Activated CD8-positive, alpha-beta memory T cell treated with anti-CD3 and anti-CD28 coated beads, Interleukin-2, amount 10 ng/mL, durations not matched to agents 7 days and 5 days (primary cell): Measurements from ENCODE around the gene MRPS27. TPM values are rescaled to one million over a fixed set of nuclear protein-coding genes. Genes with fewer than 3 reads are reported as not detected.

Source experiments
- ATAC-seq: fragments of 150-1000 bp; cut with Tn5 transposase; one replicate; pipeline ENCODE4 v1.10.0; 2021; ENCODE audit warnings: moderate library complexity
- CTCF ChIA-PET: fragments of 350-600 bp; sonication (Branson Sonifier 250); formaldehyde crosslinking; loops from one replicate; lab custom pipeline; 2021; ENCODE audit warnings: antibody characterized with exemption; lab: Charles Lee
- DNase-seq: peaks from one replicate; pipeline ENCODE4 v3.0.0-alpha.2; 2020
- H3K27ac Mint-ChIP-seq: one replicate; pipeline ENCODE4 v1.8.0; 2021; ENCODE audit warnings: mild to moderate bottlenecking, mixed read lengths
- H3K27me3 Mint-ChIP-seq: one replicate; pipeline ENCODE4 v1.8.0; 2021; ENCODE audit warnings: mixed read lengths
- H3K36me3 Mint-ChIP-seq: one replicate; pipeline ENCODE4 v1.8.0; 2021; ENCODE audit warnings: mild to moderate bottlenecking, mixed read lengths
- H3K4me1 Mint-ChIP-seq: one replicate; pipeline ENCODE4 v1.8.0; 2021; ENCODE audit warnings: mixed read lengths
- H3K4me3 Mint-ChIP-seq: one replicate; pipeline ENCODE4 v1.8.0; 2021; ENCODE audit warnings: mild to moderate bottlenecking, moderate library complexity, mixed read lengths
- H3K9me3 Mint-ChIP-seq: one replicate; pipeline ENCODE4 v1.8.0; 2022; ENCODE audit warnings: low read depth, mixed read lengths
- total RNA-seq, 2 experiments: library from RNA; stranded (reverse); gene quantifications; one replicate each; pipeline ENCODE4 v1.2.3, GENCODE V29; 2021

Gene MRPS27
- total RNA-seq, 2 experiments from 2014 or later, result 45.5 to 52.6 TPM

DNA sequence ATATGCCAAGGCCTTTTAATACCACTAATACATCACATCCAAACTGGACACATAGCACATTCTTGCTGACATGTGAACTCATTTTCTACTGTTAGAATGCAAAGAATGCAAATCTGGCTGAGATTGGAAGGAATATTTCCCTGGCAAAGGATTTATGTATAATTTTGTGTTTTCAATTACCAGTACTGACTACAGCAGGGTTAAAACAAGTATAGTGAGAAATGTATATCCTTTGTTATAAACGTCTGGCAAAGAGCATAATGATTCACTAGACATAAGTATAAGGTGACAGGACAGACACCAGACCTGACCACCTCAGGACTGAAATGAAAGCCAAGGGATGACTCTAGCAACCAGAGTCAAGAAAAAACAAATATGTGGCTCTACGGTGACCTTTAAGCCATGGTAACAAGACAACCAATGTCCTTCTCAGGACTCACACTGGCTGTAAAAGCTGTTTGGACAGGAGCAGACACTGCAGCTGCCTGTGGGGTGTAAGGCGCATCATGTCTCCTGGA is 95.0 kb downstream of the MRPS27 start:
- ATAC-seq (no peak), DNase-seq (no peak)
- Mint-ChIP-seq H3K36me3 (peaks cover 65% of the 10 kb centered on the region), H3K4me1 (no peaks in the 10 kb centered on the region), H3K4me3 (no peak overlapping the region), H3K27me3 (no peaks in the 10 kb centered on the region), H3K27ac (no peak overlapping the region), H3K9me3 (no peaks in the 10 kb centered on the region)
- CTCF ChIA-PET, result no interaction called here

DNA sequence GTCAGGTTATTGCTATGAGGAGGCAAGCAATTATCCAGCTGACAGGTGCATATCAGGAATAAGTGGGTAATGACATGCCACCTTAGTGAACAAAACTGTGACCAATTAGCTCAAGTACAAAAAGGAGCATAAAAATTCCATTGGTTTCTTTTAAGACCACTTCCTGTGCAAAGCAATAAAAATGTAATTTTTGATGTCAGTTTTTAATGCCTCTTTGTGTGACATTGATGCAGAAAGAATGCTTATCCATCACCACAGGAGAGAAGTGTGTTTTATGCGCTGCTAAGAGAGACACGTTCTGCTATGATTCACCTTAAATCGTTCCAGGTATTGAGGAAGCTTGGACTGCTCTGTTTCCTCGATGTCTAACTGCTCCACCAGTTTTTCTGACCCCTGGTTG is 96.7 kb downstream of the MRPS27 start:
- H3K27ac Mint-ChIP-seq, result no peak overlapping the region
- H3K27me3 Mint-ChIP-seq, result no peaks in the 10 kb centered on the region
- H3K36me3 Mint-ChIP-seq, result peaks cover 69% of the 10 kb centered on the region
- DNase-seq (no peak), ATAC-seq (no peak)
- H3K9me3 Mint-ChIP-seq, result no peaks in the 10 kb centered on the region
- CTCF ChIA-PET, result no interaction called here
- no peak overlapping the region for H3K4me3 Mint-ChIP-seq
- no peaks in the 10 kb centered on the region for H3K4me1 Mint-ChIP-seq

DNA sequence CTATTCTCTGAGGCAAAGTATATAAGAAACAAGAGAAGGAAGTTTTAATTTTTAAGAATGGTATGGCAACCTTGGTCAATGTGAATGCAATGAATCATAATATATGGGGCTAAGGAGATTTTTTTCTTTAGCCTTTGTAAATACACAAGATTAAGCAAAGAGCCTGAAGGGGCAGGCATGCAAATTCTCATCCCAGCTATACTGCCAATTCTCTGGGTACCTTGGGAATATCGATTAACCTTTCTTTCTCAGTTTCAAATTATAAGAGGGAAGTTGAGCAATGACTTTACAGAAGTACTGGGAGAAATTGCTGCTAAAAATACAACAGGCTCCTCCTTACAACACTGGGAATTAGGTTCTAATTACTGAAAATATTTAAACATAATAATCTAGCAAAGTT is 97.5 kb downstream of the MRPS27 start:
- Mint-ChIP-seq H3K27ac (no peak overlapping the region), H3K9me3 (no peaks in the 10 kb centered on the region), H3K36me3 (peaks cover 73% of the 10 kb centered on the region), H3K27me3 (no peaks in the 10 kb centered on the region), H3K4me1 (no peaks in the 10 kb centered on the region), H3K4me3 (no peak overlapping the region)
- ATAC-seq (no peak), DNase-seq (no peak)
- CTCF ChIA-PET, result no interaction called here

DNA sequence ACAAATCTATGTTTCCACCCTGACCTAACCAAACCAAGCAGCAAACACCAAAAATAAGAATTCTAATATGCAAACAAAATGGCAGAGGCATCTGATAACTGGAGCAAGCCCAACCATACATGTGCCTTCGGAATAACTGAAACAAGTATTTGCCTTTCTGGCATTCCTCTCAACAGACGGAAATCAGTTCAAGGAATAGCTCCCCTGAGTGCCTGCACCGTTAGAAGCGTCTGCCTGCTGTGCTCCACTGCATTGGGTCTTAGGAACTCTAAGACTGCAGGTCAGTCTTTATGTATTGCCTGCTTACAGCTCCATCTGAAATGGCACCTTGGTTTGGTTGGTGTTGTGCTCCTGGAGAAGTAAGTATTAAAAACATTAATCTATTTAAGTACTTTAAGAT is 98.5 kb downstream of the MRPS27 start:
- no peaks in the 10 kb centered on the region for H3K27me3 Mint-ChIP-seq
- no peak for ATAC-seq
- H3K36me3 Mint-ChIP-seq, result peaks cover 73% of the 10 kb centered on the region
- no peak for DNase-seq
- CTCF ChIA-PET, result no interaction called here
- H3K4me1 Mint-ChIP-seq, result no peaks in the 10 kb centered on the region
- no peak overlapping the region for H3K4me3 Mint-ChIP-seq
- H3K9me3 Mint-ChIP-seq, result no peaks in the 10 kb centered on the region
- H3K27ac Mint-ChIP-seq, result no peak overlapping the region

DNA sequence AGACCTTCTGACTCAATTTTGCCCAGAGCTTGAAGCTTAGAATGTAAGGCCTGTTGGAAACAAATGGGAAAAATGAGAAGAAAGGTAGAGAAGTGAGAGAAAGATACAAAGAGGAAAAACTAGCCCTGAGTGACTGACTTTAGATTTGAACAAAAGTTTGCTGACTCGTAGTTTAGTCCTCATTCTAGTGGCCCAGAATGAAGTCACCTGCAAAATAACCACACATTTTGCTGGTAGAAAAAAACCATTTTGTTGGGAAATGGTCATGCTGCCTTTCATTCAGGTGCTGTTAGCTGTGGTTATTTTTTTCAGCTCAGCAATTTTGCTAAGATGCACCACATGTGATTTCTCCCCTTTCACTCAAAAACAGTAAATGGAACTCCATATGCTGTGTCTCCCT is 98.9 kb downstream of the MRPS27 start:
- no peak for ATAC-seq
- CTCF ChIA-PET, result no interaction called here
- H3K27me3 Mint-ChIP-seq, result no peaks in the 10 kb centered on the region

DNA sequence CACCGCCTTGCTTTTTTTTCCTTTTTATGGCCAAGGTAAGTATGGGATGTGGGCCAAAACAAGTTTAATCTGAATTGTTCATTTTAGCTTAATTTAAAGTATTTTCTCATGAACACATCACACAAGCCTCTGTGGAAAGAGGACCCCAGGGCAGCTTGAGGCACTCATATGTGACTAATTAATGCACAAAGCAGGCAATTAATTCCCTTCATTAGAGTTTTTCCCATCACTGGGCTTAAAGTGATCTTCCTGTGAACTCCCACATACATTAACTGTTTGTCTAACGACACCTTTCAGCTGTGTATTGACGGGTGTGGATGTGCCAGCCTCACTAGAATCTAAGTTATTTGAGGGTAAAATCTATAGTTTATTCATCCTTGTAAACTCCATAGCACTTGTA is 103.3 kb downstream of the MRPS27 start:
- Mint-ChIP-seq H3K4me3 (no peak overlapping the region), H3K9me3 (no peaks in the 10 kb centered on the region), H3K27me3 (no peaks in the 10 kb centered on the region), H3K27ac (no peak overlapping the region), H3K4me1 (no peaks in the 10 kb centered on the region), H3K36me3 (peaks cover 45% of the 10 kb centered on the region)
- DNase-seq (no peak), ATAC-seq (no peak)
- CTCF ChIA-PET, result interaction anchor here (0.8 kb wide), 1 partner anchor 29 kb away, joined by 3 read pairs; no protein-coding TSS in a partner anchor

More for the DNA sequence above, 98.9 kb downstream of the MRPS27 start:
- Mint-ChIP-seq H3K27ac (no peak overlapping the region), H3K36me3 (peaks cover 71% of the 10 kb centered on the region), H3K4me1 (no peaks in the 10 kb centered on the region), H3K4me3 (no peak overlapping the region), H3K9me3 (no peaks in the 10 kb centered on the region)
- no peak for DNase-seq

DNA sequence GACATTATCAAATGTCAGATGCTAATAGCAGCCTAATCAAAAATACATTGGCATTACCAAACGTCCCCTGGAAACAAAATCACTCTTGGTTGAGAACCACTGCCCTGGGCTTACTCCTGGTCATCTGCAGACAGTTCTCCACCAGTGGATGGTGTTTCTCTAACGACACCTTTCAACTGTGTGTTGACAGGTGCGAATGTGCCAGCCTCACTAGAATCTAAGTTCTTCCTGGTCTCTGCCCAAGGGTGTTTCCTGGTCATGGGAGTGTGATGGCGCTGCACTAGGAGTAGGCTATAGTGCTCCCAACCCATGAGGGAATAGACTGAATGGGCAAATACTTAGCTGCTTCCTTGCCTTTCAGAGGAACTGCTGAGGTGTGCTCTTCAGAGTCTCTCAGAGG is 105.9 kb downstream of the MRPS27 start:
- CTCF ChIA-PET, result no interaction called here
- Mint-ChIP-seq H3K36me3 (peaks cover 25% of the 10 kb centered on the region), H3K27me3 (no peaks in the 10 kb centered on the region), H3K4me1 (no peaks in the 10 kb centered on the region), H3K9me3 (no peaks in the 10 kb centered on the region), H3K4me3 (no peak overlapping the region), H3K27ac (no peak overlapping the region)
- no peak for DNase-seq
- no peak for ATAC-seq

DNA sequence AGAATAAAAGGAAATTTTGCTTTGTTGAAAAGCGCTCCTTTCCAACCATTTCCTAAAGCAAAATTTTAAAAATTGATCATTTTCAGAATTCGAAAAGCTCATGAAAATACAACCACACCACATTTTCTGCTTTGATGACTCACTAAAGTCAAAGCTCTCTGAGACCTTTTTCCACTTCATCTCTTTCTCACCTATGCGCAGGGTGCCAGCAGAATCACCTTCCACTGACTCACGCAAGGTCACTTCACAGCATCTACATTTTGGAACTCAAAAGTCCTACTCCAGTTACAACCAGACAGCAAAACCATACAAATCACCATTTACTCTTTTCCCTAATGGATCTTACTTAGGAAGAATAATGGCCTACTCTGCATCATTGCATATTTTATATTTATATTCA is 106.6 kb downstream of the MRPS27 start:
- DNase-seq (no peak), ATAC-seq (no peak)
- Mint-ChIP-seq H3K27me3 (peaks cover 4% of the 10 kb centered on the region), H3K4me1 (no peaks in the 10 kb centered on the region), H3K27ac (no peak overlapping the region), H3K36me3 (peaks cover 19% of the 10 kb centered on the region), H3K4me3 (no peak overlapping the region), H3K9me3 (no peaks in the 10 kb centered on the region)
- CTCF ChIA-PET, result interaction anchor here (1.0 kb wide), 1 partner anchor 22 kb away, joined by 3 read pairs; no protein-coding TSS in a partner anchor

DNA sequence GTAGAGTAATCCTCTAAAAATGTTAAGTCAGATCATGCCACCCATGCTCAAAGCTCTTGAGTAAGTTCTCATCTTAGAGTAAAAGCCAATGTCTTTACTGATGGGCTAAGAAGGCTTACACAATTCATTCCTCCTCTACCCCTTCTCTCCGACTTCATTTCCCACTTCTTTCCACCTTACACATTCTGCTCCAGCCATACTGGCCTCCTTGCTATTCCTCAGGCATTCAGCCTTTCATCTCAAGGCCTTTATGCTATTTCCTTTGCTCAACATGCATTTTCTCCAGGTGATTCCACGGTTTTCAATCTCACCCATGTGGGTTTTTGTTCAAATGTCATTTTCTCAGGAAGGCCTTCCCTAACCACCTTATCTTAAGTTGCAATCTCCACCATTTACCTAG is 107.9 kb downstream of the MRPS27 start:
- CTCF ChIA-PET, result no interaction called here
- no peak overlapping the region for H3K27ac Mint-ChIP-seq
- peaks cover 7% of the 10 kb centered on the region for H3K36me3 Mint-ChIP-seq
- no peaks in the 10 kb centered on the region for H3K4me1 Mint-ChIP-seq
- DNase-seq (no peak), ATAC-seq (no peak)
- no peaks in the 10 kb centered on the region for H3K9me3 Mint-ChIP-seq
- H3K27me3 Mint-ChIP-seq, result peaks cover 12% of the 10 kb centered on the region
- H3K4me3 Mint-ChIP-seq, result no peak overlapping the region

DNA sequence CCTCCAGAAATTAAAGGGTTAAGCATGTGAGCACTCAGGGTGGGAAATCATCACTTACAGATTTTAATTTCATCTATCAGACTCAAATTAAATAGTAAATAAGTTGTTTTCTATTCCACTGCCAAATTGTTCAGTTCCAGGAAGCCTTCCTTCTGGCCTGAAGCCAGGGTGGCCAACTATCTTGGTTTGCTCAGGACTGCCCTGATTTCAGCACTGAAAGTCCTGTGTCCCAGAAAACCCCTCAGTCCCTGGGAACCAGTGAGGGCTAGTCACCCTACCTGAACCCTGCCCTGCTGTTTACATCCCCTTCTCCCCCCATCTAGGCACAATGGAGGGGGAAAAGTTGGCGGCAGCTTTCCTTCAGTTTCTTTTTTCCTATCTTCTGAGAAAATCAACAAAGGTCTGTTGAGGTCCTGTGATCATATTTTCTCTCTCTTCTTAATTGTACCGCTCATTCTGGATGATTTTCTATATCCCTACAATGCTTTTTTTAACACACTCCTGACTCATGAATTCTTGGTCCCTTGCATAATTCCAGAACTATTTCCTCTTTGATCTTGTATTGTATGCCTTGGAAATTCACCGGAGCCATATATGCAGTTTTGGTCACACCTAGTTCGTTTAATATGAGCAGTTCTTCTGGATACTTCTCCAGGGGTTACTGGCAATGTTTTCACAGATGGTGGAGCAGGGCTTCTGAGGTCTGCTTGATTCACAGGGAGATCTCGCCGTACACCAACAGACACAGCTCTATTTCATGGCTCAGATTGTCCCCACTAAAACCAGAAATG is 109.0 kb downstream of the MRPS27 start:
- ATAC-seq, result no peak
- no peak overlapping the region for H3K27ac Mint-ChIP-seq
- no peaks in the 10 kb centered on the region for H3K4me1 Mint-ChIP-seq
- H3K27me3 Mint-ChIP-seq, result peaks cover 18% of the 10 kb centered on the region
- CTCF ChIA-PET, result no interaction called here
- H3K4me3 Mint-ChIP-seq, result no peak overlapping the region
- no peaks in the 10 kb centered on the region for H3K9me3 Mint-ChIP-seq
- no peak for DNase-seq
- peaks cover 4% of the 10 kb centered on the region for H3K36me3 Mint-ChIP-seq

DNA sequence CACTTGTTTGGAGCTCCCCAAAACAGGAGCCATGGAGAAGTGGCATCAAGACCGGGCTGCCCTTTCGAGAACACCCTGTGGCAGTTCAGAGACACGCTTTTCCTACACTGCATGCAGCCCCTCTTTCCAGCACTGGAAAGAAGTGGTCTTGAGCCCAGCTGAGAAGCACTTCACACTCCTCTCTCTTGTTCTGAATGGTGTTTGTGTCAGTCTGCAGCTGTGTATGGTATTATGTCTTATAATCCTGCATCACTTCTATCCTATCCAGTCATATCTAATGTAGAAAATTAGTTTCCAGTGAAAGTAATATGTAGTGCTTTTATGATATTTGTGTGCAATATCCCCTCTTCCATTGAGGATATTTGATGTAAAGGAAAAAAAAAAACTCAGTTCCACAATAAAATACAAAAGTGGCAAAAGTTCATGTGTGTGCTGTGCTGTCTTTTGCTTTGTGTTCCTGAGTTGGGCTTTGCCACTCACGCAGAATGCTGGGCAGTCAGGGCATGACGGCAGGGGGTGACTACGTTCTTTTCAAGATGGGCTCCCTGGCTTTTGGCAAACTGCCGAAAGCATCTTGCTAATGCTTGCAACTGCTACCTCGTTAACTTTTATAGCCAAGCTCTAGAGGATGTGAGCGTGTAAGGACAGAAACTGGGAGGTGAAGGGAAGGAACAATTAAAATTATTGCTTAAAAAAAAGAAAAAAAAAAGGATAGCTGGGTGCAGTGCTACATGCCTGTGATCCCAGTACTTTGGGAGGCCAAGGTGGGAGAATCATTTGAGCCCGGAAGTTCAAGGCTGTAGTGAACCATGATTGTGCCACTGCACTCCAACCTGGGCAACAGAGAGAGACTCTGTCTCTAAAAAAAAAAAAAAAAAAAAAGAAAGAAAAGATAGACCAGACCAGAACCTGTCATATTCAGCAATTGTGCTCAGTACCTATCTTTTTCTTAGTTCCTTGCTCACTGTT is 110.6 kb downstream of the MRPS27 start:
- DNase-seq (no peak), ATAC-seq (no peak)
- Mint-ChIP-seq H3K4me3 (no peak overlapping the region), H3K27ac (no peak overlapping the region), H3K36me3 (peaks cover 9% of the 10 kb centered on the region), H3K9me3 (no peaks in the 10 kb centered on the region), H3K27me3 (peaks cover 32% of the 10 kb centered on the region), H3K4me1 (no peaks in the 10 kb centered on the region)
- CTCF ChIA-PET, result no interaction called here

DNA sequence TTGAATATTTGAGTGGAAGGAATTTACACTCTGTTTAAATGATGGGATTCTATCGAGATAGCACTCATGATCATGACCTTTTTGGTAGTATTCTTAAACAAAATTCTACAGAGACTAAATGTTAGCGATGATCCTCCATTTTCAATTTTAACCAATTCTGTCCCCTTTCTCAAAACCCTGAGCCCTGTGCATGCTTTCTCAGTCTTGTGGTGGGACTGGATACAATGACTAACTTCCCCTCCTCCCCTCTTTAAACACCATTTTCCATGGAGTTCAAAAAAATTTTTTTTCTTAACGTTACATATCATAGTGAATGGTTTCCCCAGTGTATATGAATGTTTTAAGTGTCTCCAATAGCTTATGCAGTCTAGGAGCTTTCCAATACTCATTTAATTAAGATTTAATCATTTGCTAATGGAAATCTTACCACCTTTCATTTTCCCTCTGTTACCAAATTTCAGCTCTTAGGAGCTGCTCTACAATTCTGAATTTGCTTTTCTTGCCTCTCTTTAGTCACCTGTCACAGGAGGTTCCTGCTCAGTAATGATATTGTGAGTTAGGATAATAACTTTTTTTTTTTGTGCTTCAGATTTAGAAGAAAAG is 111.6 kb downstream of the MRPS27 start:
- Mint-ChIP-seq H3K27ac (no peak overlapping the region), H3K4me1 (no peaks in the 10 kb centered on the region), H3K27me3 (peaks cover 42% of the 10 kb centered on the region), H3K9me3 (no peaks in the 10 kb centered on the region), H3K4me3 (no peak overlapping the region), H3K36me3 (peaks cover 8% of the 10 kb centered on the region)
- ATAC-seq, result no peak
- CTCF ChIA-PET, result no interaction called here
- no peak for DNase-seq

DNA sequence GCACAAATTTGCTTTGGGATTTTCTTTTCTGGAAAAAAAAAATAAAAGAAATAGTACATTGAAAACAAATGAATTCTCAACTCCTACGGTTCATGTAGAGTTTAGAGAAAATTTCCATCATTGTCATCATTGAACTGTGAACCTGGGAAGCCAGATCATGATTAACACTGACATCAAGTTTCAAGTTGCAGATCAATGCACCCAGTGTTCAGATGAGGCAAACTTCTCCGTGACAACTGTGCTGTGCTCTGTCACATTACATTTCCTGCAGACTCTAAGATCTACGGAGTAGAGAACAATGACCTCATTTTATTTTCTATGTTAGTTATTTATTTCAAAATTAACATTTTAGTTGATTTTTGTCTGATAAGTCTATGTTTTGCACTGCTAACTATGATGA is 113.0 kb downstream of the MRPS27 start:
- Mint-ChIP-seq H3K4me3 (no peak overlapping the region), H3K36me3 (peaks cover 7% of the 10 kb centered on the region), H3K27ac (no peak overlapping the region), H3K27me3 (peaks cover 55% of the 10 kb centered on the region), H3K4me1 (no peaks in the 10 kb centered on the region), H3K9me3 (no peaks in the 10 kb centered on the region)
- CTCF ChIA-PET, result no interaction called here
- ATAC-seq, result no peak
- DNase-seq, result no peak
